Measurements from ENCODE around the gene CAPN9.

The CAPN9 gene

GRCh38 chr1:230784163-230784562 lies 37.0 kb downstream of the CAPN9 start:
- ATAC-seq = no peak
- TF ChIP-seq PPARA (CRISPR knock-in tag; IDR thresholded peaks at IDR 0.05; ENCODE audit: borderline replicate concordance) = no peak
- no peak for TF ChIP-seq BACH2 (CRISPR knock-in tag; IDR thresholded peaks at IDR 0.05; ENCODE audit: borderline replicate concordance)
- no peak for TF ChIP-seq ESRRG (CRISPR knock-in tag; IDR thresholded peaks at IDR 0.05)
- no peak for TF ChIP-seq RARB (CRISPR knock-in tag; IDR thresholded peaks at IDR 0.05)
- no peak for TF ChIP-seq OSR1 (CRISPR knock-in tag; IDR thresholded peaks at IDR 0.05)
- TF ChIP-seq CSRNP3 (CRISPR knock-in tag; IDR thresholded peaks at IDR 0.05) = no peak
- TF ChIP-seq TOX (CRISPR knock-in tag; IDR thresholded peaks at IDR 0.05; ENCODE audit: borderline replicate concordance) = no peak
- no peak for TF ChIP-seq ISL1 (CRISPR knock-in tag; IDR thresholded peaks at IDR 0.05)
- no peak for TF ChIP-seq TSHZ2 (CRISPR knock-in tag; IDR thresholded peaks at IDR 0.05)
- no peak for TF ChIP-seq ZFP30 (CRISPR knock-in tag; IDR thresholded peaks at IDR 0.05)
- TF ChIP-seq GLIS3 (CRISPR knock-in tag; IDR thresholded peaks at IDR 0.05) = no peak
- TF ChIP-seq PATZ1 (CRISPR knock-in tag; IDR thresholded peaks at IDR 0.05; ENCODE audit: borderline replicate concordance) = no peak
- TF ChIP-seq ZC3H10 (CRISPR knock-in tag; IDR thresholded peaks at IDR 0.05) = no peak
- no peak for TF ChIP-seq SNAI2 (CRISPR knock-in tag; IDR thresholded peaks at IDR 0.05)
- TF ChIP-seq ZFP3 (CRISPR knock-in tag; IDR thresholded peaks at IDR 0.05) = no peak
- no peak for TF ChIP-seq CSDC2 (CRISPR knock-in tag; IDR thresholded peaks at IDR 0.05)

GRCh38 chr1:230785636-230786384 lies 38.6 kb downstream of the CAPN9 start:
- no peak for ATAC-seq
- TF ChIP-seq OSR1 (CRISPR knock-in tag; IDR thresholded peaks at IDR 0.05) (no peak), CSDC2 (CRISPR knock-in tag; IDR thresholded peaks at IDR 0.05) (no peak), PPARA (CRISPR knock-in tag; IDR thresholded peaks at IDR 0.05; ENCODE audit: borderline replicate concordance) (no peak), TOX (CRISPR knock-in tag; IDR thresholded peaks at IDR 0.05; ENCODE audit: borderline replicate concordance) (no peak), ISL1 (CRISPR knock-in tag; IDR thresholded peaks at IDR 0.05) (no peak), ZFP3 (CRISPR knock-in tag; IDR thresholded peaks at IDR 0.05) (no peak), ZNF8 (CRISPR knock-in tag; IDR thresholded peaks at IDR 0.05) (no peak), CSRNP3 (CRISPR knock-in tag; IDR thresholded peaks at IDR 0.05) (no peak), RARB (CRISPR knock-in tag; IDR thresholded peaks at IDR 0.05) (no peak), SNAI2 (CRISPR knock-in tag; IDR thresholded peaks at IDR 0.05) (no peak), GLIS3 (CRISPR knock-in tag; IDR thresholded peaks at IDR 0.05) (no peak), POU6F1 (CRISPR knock-in tag; IDR thresholded peaks at IDR 0.05; ENCODE audit: borderline replicate concordance, low read depth) (no peak), BACH2 (CRISPR knock-in tag; IDR thresholded peaks at IDR 0.05; ENCODE audit: borderline replicate concordance) (no peak), ZNF565 (CRISPR knock-in tag; conservative IDR thresholded peaks at IDR 0.05; ENCODE audit: low read depth) (no peak), PATZ1 (CRISPR knock-in tag; IDR thresholded peaks at IDR 0.05; ENCODE audit: borderline replicate concordance) (no peak), ZNF70 (CRISPR knock-in tag; IDR thresholded peaks at IDR 0.05) (no peak), TSHZ2 (CRISPR knock-in tag; IDR thresholded peaks at IDR 0.05) (no peak)
